GM12878 (cell line): ENCODE results near the gene FBXL7. TPM values are rescaled to one million over a fixed set of nuclear protein-coding genes. Genes with fewer than 3 reads are reported as not detected.

Experiments used
- FOXK2 ChIP-seq: fragments of 450-650 bp; IDR thresholded peaks from 2 replicates; pipeline ENCODE4 v1.6.1; 2017; ENCODE audit warnings: mild to moderate bottlenecking, moderate library complexity
- GABPA ChIP-seq: IDR thresholded peaks from 2 replicates; pipeline ENCODE4 v1.6.1; 2014; ENCODE audit warnings: antibody characterized with exemption, low read depth, mild to moderate bottlenecking, inconsistent platforms
- IRF4 ChIP-seq: IDR thresholded peaks from 2 replicates; pipeline ENCODE4 v1.6.1; 2011; ENCODE audit warnings: low read depth, low read length
- MEF2A ChIP-seq: IDR thresholded peaks from 2 replicates; pipeline ENCODE4 v1.6.1; 2011; ENCODE audit warnings: low read depth, mild to moderate bottlenecking, low read length, moderate library complexity; ENCODE audit not compliant: insufficient read depth
- NFXL1 ChIP-seq: fragments of 450-650 bp; IDR thresholded peaks from 2 replicates; pipeline ENCODE4 v1.6.1; 2017; ENCODE audit warnings: antibody characterized with exemption, mild to moderate bottlenecking, borderline replicate concordance
- NFYA ChIP-seq: IDR thresholded peaks from 2 replicates; pipeline ENCODE4 v1.6.1; 2011; ENCODE audit warnings: low read depth, mild to moderate bottlenecking, low read length, improper control_type of control experiment, borderline replicate concordance
- RAD21 ChIP-seq: IDR thresholded peaks from 2 replicates; pipeline ENCODE4 v1.6.1; 2011; ENCODE audit warnings: mild to moderate bottlenecking, low read depth, low read length, moderate library complexity; ENCODE audit not compliant: insufficient read depth
- RELA ChIP-seq: fragments of 450-650 bp; IDR thresholded peaks from 2 replicates; pipeline ENCODE4 v1.8.0; 2014; ENCODE audit warnings: borderline replicate concordance; ENCODE audit not compliant: partially characterized antibody
- REST ChIP-seq: IDR thresholded peaks from 2 replicates; pipeline ENCODE4 v1.6.1; 2012; ENCODE audit warnings: mild to moderate bottlenecking, low read depth, low read length
- SUPT20H ChIP-seq: IDR thresholded peaks from 2 replicates; pipeline ENCODE4 v1.6.1; 2011; ENCODE audit warnings: low read depth, mild to moderate bottlenecking, low read length, moderate library complexity, borderline replicate concordance; ENCODE audit not compliant: control insufficient read depth
- TARDBP ChIP-seq: IDR thresholded peaks from 2 replicates; pipeline ENCODE4 v1.6.1; 2016; ENCODE audit warnings: borderline replicate concordance
- TBL1XR1 ChIP-seq: IDR thresholded peaks from 2 replicates; pipeline ENCODE4 v1.6.1; 2012; ENCODE audit warnings: low read depth, low read length, improper control_type of control experiment
- WRNIP1 ChIP-seq: IDR thresholded peaks from 2 replicates; pipeline ENCODE4 v1.6.1; 2011; ENCODE audit warnings: low read depth, low read length, improper control_type of control experiment, borderline replicate concordance
- YY1 ChIP-seq: IDR thresholded peaks from 2 replicates; pipeline ENCODE4 v1.6.1; 2011; ENCODE audit warnings: low read depth, mild to moderate bottlenecking, low read length
- ZNF24 ChIP-seq: fragments of 450-650 bp; IDR thresholded peaks from 2 replicates; pipeline ENCODE4 v1.6.1; 2017; ENCODE audit warnings: antibody characterized with exemption, mild to moderate bottlenecking
- polyA plus RNA-seq, 11 experiments: library from polyadenylated mRNA; depleted of rRNA in 4 of 11; unstranded in 6 of 11; stranded (reverse) in 5 of 11; fragments of >200 nt; fragmentation: Nextera tagmentation in 4 of 11; fragmentation: Illumina TruSeq in 1 of 11; extraction: Ambion mirVana in 4 of 11; extraction: Trizol in 1 of 11; gene quantifications; 1 replicate in 1 of 11; 2 replicates in 10 of 11; pipeline versions ENCODE4 v1.2.1 to v1.2.3, GENCODE V29; 2011 to 2016; ENCODE audit warnings: inconsistent platforms in 2 of 11, missing spikeins in 2 of 11, low read depth in 1 of 11
- total RNA-seq, 4 experiments: library from RNA; depleted of rRNA in 3 of 4; stranded (reverse); fragments of >200 nt in 3 of 4; fragmentation: Illumina TruSeq in 1 of 4; extraction: Trizol in 1 of 4; gene quantifications; 2 replicates each; pipeline versions ENCODE4 v1.2.1 to v1.2.3, GENCODE V29; 2013 to 2021
- TF ChIP-seq, protein P1 (sequence below): fragments of 450-650 bp; formaldehyde crosslinking; IDR thresholded peaks from 2 replicates; pipeline ENCODE4 v1.4.0; 2022; ENCODE audit warnings: mild to moderate bottlenecking, moderate library complexity
- TF ChIP-seq, protein P2 (sequence below): fragments of 150-350 bp; IDR thresholded peaks from 2 replicates; pipeline ENCODE4 v1.6.1; 2016; ENCODE audit warnings: low read depth, low read length

FBXL7 gene
- total and polyA plus RNA-seq, 10 of the 15 experiments (the other 5 are each of a cell fraction or from before 2014, with no cell fraction given), result 0.03 to 0.44 (median 0.16) TPM

DNA sequence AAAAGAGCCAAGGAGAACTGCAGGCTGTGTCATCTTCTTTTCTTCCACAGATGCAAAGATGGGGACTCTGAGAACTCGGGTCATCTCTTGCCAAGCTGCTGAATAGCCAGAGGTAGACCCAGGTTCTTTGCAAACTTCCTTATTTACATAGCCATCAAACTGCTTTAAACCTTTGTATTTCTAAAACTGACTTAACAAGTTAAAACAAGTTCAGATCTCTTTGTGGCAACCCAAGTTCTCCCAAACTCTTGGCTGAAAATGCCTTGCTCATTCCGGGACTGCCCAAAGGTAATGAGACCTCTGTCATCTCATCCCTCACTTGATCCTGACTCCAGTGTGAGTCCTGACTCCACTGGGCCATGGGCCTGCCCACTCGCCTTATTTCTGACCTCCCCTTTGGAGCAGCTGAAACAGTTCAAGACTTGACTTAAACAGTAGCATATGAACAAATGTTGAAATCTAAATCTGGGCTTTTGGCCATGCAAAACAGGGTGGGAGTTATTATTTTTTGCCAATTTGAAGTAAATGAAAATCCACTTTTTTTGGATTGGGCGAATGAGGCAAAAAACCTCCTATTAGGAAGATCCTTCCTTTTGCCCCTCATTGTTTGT lies 50.6 kb downstream of the FBXL7 start (continued):
- TF ChIP-seq, protein P1, sequence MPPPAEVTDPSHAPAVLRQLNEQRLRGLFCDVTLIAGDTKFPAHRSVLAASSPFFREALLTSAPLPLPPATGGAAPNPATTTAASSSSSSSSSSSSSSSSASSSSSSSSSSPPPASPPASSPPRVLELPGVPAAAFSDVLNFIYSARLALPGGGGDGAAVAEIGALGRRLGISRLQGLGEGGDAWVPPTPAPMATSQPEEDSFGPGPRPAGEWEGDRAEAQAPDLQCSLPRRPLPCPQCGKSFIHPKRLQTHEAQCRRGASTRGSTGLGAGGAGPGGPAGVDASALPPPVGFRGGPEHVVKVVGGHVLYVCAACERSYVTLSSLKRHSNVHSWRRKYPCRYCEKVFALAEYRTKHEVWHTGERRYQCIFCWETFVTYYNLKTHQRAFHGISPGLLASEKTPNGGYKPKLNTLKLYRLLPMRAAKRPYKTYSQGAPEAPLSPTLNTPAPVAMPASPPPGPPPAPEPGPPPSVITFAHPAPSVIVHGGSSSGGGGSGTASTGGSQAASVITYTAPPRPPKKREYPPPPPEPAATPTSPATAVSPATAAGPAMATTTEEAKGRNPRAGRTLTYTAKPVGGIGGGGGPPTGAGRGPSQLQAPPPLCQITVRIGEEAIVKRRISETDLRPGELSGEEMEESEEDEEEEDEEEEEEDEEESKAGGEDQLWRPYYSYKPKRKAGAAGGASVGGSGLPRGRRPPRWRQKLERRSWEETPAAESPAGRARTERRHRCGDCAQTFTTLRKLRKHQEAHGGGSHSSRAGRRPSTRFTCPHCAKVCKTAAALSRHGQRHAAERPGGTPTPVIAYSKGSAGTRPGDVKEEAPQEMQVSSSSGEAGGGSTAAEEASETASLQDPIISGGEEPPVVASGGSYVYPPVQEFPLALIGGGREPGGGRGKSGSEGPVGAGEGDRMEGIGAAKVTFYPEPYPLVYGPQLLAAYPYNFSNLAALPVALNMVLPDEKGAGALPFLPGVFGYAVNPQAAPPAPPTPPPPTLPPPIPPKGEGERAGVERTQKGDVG (CRISPR knock-in tag), result no peak
- TF ChIP-seq WRNIP1 (no peak), GABPA (no peak), TARDBP (no peak), NFYA (no peak), YY1 (no peak), NFXL1 (no peak), MEF2A (no peak), TBL1XR1 (no peak), IRF4 (no peak), RAD21 (no peak), RELA (no peak), REST (no peak), ZNF24 (no peak), FOXK2 (no peak), SUPT20H (no peak)
- TF ChIP-seq, protein P2, sequence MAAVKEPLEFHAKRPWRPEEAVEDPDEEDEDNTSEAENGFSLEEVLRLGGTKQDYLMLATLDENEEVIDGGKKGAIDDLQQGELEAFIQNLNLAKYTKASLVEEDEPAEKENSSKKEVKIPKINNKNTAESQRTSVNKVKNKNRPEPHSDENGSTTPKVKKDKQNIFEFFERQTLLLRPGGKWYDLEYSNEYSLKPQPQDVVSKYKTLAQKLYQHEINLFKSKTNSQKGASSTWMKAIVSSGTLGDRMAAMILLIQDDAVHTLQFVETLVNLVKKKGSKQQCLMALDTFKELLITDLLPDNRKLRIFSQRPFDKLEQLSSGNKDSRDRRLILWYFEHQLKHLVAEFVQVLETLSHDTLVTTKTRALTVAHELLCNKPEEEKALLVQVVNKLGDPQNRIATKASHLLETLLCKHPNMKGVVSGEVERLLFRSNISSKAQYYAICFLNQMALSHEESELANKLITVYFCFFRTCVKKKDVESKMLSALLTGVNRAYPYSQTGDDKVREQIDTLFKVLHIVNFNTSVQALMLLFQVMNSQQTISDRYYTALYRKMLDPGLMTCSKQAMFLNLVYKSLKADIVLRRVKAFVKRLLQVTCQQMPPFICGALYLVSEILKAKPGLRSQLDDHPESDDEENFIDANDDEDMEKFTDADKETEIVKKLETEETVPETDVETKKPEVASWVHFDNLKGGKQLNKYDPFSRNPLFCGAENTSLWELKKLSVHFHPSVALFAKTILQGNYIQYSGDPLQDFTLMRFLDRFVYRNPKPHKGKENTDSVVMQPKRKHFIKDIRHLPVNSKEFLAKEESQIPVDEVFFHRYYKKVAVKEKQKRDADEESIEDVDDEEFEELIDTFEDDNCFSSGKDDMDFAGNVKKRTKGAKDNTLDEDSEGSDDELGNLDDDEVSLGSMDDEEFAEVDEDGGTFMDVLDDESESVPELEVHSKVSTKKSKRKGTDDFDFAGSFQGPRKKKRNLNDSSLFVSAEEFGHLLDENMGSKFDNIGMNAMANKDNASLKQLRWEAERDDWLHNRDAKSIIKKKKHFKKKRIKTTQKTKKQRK, result no peak
